KMS-11 (cell line): ENCODE data around the gene ZNF418.

ENCODE experiments used
- H2AFZ ChIP-seq: fragments of 200-600 bp; sonication (generic); 2 replicates; pipeline ENCODE4 v1.6.1; 2016; ENCODE audit warnings: antibody characterized with exemption, mixed run types, low read depth
- H3K27ac ChIP-seq: fragments of 200-600 bp; sonication (generic); 2 replicates; pipeline ENCODE4 v1.6.1; 2016; ENCODE audit warnings: mild to moderate bottlenecking, mixed run types
- H3K27me3 ChIP-seq: fragments of 200-600 bp; sonication (generic); 2 replicates; pipeline ENCODE4 v1.6.1; 2017; ENCODE audit warnings: mild to moderate bottlenecking, low read depth, mixed run types, moderate library complexity; ENCODE audit not compliant: insufficient read depth
- H3K36me3 ChIP-seq: fragments of 200-600 bp; sonication (generic); 2 replicates; pipeline ENCODE4 v1.6.1; 2017; ENCODE audit warnings: mild to moderate bottlenecking, mixed run types; ENCODE audit not compliant: insufficient read depth
- H3K4me1 ChIP-seq: fragments of 200-600 bp; sonication (generic); 2 replicates; pipeline ENCODE4 v1.6.1; 2016; ENCODE audit warnings: mild to moderate bottlenecking, low read depth, mixed run types; ENCODE audit not compliant: poor library complexity, severe bottlenecking
- H3K4me2 ChIP-seq: fragments of 200-600 bp; sonication (generic); 2 replicates; pipeline ENCODE4 v1.7.0; 2016; ENCODE audit warnings: mild to moderate bottlenecking, mixed run types
- H3K4me3 ChIP-seq: fragments of 200-600 bp; sonication (generic); IDR thresholded peaks from 2 replicates; pipeline ENCODE4 v1.6.1; 2017; ENCODE audit warnings: low read depth, low read length, mixed read lengths; ENCODE audit not compliant: insufficient read depth
- H3K79me2 ChIP-seq: fragments of 200-600 bp; sonication (generic); 2 replicates; pipeline ENCODE4 v1.6.1; 2016; ENCODE audit warnings: low read depth, mixed run types; ENCODE audit not compliant: insufficient read depth
- H3K9ac ChIP-seq: fragments of 200-600 bp; sonication (generic); 2 replicates; pipeline ENCODE4 v1.6.1; 2016; ENCODE audit warnings: mild to moderate bottlenecking, mixed run types
- H4K20me1 ChIP-seq: fragments of 200-600 bp; sonication (generic); 2 replicates; pipeline ENCODE4 v1.6.1; 2016; ENCODE audit warnings: mild to moderate bottlenecking, mixed run types; ENCODE audit not compliant: insufficient read depth
- CTCF ChIP-seq: fragments of 200-600 bp; sonication (generic); conservative IDR thresholded peaks from 2 replicates; pipeline ENCODE4 v1.6.1; 2017; ENCODE audit warnings: low read depth, mild to moderate bottlenecking, antibody characterized with exemption, low read length, moderate library complexity, mixed read lengths

ZNF418 gene

GRCh38 chr19:57872450-57872849 is 62.8 kb downstream of the ZNF418 start:
- TF ChIP-seq CTCF, result no peak
- H3K9ac ChIP-seq, result no peak overlapping the region
- H3K36me3 ChIP-seq, result 0 out of 2 replicates have a peak, but pooled peaks cover 3% of the 10 kb centered on the region
- H2AFZ ChIP-seq, result no peak overlapping the region
- no peaks in the 10 kb centered on the region for H4K20me1 ChIP-seq
- H3K27ac ChIP-seq, result no peak overlapping the region
- H3K79me2 ChIP-seq, result no peaks in the 10 kb centered on the region
- H3K27me3 ChIP-seq, result no peaks in the 10 kb centered on the region
- H3K4me2 ChIP-seq, result no peak overlapping the region
- no peaks in the 10 kb centered on the region for H3K4me1 ChIP-seq
- H3K4me3 ChIP-seq, result no peak overlapping the region
